ENCODE results near the gene PLEKHF1.

Gene PLEKHF1

DNA sequence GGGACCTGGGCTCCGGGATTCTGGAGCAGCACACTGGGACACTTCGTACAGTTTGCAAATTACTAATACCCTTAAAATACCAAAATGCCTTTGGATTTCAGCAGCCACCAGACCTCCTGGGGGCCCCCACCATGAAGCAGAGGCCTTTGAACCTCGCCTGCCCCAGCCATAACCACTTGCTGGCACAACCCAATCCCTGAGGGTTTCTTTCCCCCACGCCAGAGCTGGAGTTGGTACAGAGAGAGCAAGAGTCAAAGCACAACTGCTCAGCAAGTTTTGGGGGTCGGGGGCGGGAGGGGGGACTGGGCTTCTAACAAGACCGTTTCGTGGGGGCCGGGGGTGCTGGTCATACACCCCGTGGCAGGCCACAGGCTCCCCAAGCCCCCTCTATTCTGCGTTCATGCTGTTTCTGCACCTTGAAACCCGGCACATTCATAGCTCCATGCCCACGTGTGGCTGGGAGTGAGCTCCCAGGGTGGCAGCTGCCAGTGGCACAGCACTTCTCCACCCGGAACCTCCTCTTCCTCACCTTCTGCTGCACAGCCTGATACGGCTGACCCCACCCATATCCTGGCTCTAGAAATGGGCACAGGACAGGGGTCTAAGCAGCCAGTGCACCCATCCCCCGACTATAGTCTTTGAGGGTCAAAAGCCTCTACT is 17.1 kb downstream of the PLEKHF1 start:
- no peak for DNase-seq (ENCODE audit: extremely low read depth, low read depth)
- TF ChIP-seq, protein P1, sequence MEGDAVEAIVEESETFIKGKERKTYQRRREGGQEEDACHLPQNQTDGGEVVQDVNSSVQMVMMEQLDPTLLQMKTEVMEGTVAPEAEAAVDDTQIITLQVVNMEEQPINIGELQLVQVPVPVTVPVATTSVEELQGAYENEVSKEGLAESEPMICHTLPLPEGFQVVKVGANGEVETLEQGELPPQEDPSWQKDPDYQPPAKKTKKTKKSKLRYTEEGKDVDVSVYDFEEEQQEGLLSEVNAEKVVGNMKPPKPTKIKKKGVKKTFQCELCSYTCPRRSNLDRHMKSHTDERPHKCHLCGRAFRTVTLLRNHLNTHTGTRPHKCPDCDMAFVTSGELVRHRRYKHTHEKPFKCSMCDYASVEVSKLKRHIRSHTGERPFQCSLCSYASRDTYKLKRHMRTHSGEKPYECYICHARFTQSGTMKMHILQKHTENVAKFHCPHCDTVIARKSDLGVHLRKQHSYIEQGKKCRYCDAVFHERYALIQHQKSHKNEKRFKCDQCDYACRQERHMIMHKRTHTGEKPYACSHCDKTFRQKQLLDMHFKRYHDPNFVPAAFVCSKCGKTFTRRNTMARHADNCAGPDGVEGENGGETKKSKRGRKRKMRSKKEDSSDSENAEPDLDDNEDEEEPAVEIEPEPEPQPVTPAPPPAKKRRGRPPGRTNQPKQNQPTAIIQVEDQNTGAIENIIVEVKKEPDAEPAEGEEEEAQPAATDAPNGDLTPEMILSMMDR (IDR thresholded peaks at IDR 0.05; ENCODE audit: low read depth, low read length), result no peak

- TF ChIP-seq, protein P1 (IDR thresholded peaks at IDR 0.05; ENCODE audit: low read depth, low read length), result no peak
- DNase-seq (ENCODE audit: extremely low read depth, low read depth), result no peak
These were observed 17.7 kb downstream of the PLEKHF1 start for GRCh38 chr19:29683009-29683408.

- no peak for DNase-seq (ENCODE audit: extremely low read depth, low read depth)
- TF ChIP-seq, protein P1 (IDR thresholded peaks at IDR 0.05; ENCODE audit: low read depth, low read length), result no peak
These were observed 20.1 kb downstream of the PLEKHF1 start for GRCh38 chr19:29685326-29685725.

GRCh38 chr19:29686285-29686805 is 21.1 kb downstream of the PLEKHF1 start:
- DNase-seq (ENCODE audit: extremely low read depth, low read depth), result no peak

GRCh38 chr19:29687244-29687896 is 22.1 kb downstream of the PLEKHF1 start:
- peak; percentile 95 for DNase-seq (ENCODE audit: extremely low read depth, low read depth)
- TF ChIP-seq, protein P1 (IDR thresholded peaks at IDR 0.05; ENCODE audit: low read depth, low read length), result no peak

More at GRCh38 chr19:29686285-29686805, 21.1 kb downstream of the PLEKHF1 start:
- TF ChIP-seq, protein P1 (IDR thresholded peaks at IDR 0.05; ENCODE audit: low read depth, low read length), result no peak

- TF ChIP-seq, protein P1 (IDR thresholded peaks at IDR 0.05; ENCODE audit: low read depth, low read length), result no peak
- DNase-seq (ENCODE audit: extremely low read depth, low read depth), result no peak
These were observed 22.9 kb downstream of the PLEKHF1 start for GRCh38 chr19:29687897-29688728.

Measured in AG09319 (cell line).